Measurements from ENCODE around the gene TCHHL1. TPM values are rescaled to one million over a fixed set of nuclear protein-coding genes. Genes with fewer than 3 reads are reported as not detected.

Gene TCHHL1
- total and polyA plus RNA-seq, 9 of the 15 experiments (the other 6 are each of a cell fraction or from before 2014, with no cell fraction given), result not detected

- H3K9me1 ChIP-seq (ENCODE audit: control insufficient read depth, insufficient read depth, low read length), result no peaks in the 10 kb centered on the region
- ATAC-seq, result no peak
- CTCF ChIA-PET (ENCODE audit: low intra/inter-chr PET ratio), result no interaction called here
- H3K9ac ChIP-seq (ENCODE audit: insufficient read depth in 1 of 2, low read depth in 2 of 2, low read length in 2 of 2), result no peak overlapping the region
- peaks cover 11 to 57% of the 10 kb centered on the region in 2 experiments; a peak in 3 of 5 replicates for H3K27me3 ChIP-seq (ENCODE audit: control insufficient read depth in 2 of 2, insufficient read depth in 2 of 2, low read length in 2 of 2)
- intact Hi-C loops (cut with micrococcal nuclease) (no loop called here), in situ Hi-C loops (cut with MboI) (no loop called here)
- peaks cover 0 to 14% of the 10 kb centered on the region in 2 experiments; a peak in 1 of 5 replicates for H3K4me1 ChIP-seq (replicated peaks in 1 of 2; ENCODE audit: control insufficient read depth in 2 of 2, insufficient read depth in 2 of 2, low read length in 2 of 2)
- BruUV-seq (replicated peaks), result no TSS peak
- no peaks in the 10 kb centered on the region for H3K79me2 ChIP-seq (ENCODE audit: control insufficient read depth, insufficient read depth, low read length)
- no peaks in the 10 kb centered on the region for H3K36me3 ChIP-seq (ENCODE audit: control insufficient read depth, insufficient read depth, low read length)
- H4K20me1 ChIP-seq (replicated peaks; ENCODE audit: control insufficient read depth, insufficient read depth, low read length), result no peaks in the 10 kb centered on the region
- WGBS (ENCODE audit: insufficient coverage, low coverage, missing lambda C conversion rate), result 36% methylated on average over 18 of the region's 44 CpGs
- no peak for FAIRE-seq
- no peak overlapping the region for H3K4me2 ChIP-seq (ENCODE audit: insufficient read depth, low read length)
- no peak overlapping the region for H3K27ac ChIP-seq (ENCODE audit: extremely low read depth, low read depth, low read length)
- POLR2A ChIA-PET, result no interaction called here
- DNase-seq (ENCODE audit: extremely low read depth in 1 of 4, low spot score in 3 of 4), result no peak
- no peaks in the 10 kb centered on the region for H3K9me3 ChIP-seq (replicated peaks; ENCODE audit: control insufficient read depth, insufficient read depth, low read depth, low read length)
- H2AFZ ChIP-seq (ENCODE audit: low read depth, low read length), result no peak overlapping the region
- H3K4me3 ChIP-seq, result no peak overlapping the region
- TF ChIP-seq HOMEZ (CRISPR knock-in tag; IDR thresholded peaks at IDR 0.05), result no peak
- no peak for TF ChIP-seq ATF4 (CRISPR knock-in tag; IDR thresholded peaks at IDR 0.05)
- no peak for TF ChIP-seq ZNF143 (CRISPR knock-in tag; IDR thresholded peaks at IDR 0.05)
- no peak for TF ChIP-seq THRAP3 (IDR thresholded peaks at IDR 0.05; ENCODE audit: borderline replicate concordance)
- no peak for TF ChIP-seq ZNF24 (IDR thresholded peaks at IDR 0.05)
- TF ChIP-seq, protein P1, sequence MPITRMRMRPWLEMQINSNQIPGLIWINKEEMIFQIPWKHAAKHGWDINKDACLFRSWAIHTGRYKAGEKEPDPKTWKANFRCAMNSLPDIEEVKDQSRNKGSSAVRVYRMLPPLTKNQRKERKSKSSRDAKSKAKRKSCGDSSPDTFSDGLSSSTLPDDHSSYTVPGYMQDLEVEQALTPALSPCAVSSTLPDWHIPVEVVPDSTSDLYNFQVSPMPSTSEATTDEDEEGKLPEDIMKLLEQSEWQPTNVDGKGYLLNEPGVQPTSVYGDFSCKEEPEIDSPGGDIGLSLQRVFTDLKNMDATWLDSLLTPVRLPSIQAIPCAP (CRISPR knock-in tag; IDR thresholded peaks at IDR 0.05; ENCODE audit: borderline replicate concordance), result no peak
- no peak for TF ChIP-seq KLF16 (IDR thresholded peaks at IDR 0.05)
- TF ChIP-seq, protein P2, sequence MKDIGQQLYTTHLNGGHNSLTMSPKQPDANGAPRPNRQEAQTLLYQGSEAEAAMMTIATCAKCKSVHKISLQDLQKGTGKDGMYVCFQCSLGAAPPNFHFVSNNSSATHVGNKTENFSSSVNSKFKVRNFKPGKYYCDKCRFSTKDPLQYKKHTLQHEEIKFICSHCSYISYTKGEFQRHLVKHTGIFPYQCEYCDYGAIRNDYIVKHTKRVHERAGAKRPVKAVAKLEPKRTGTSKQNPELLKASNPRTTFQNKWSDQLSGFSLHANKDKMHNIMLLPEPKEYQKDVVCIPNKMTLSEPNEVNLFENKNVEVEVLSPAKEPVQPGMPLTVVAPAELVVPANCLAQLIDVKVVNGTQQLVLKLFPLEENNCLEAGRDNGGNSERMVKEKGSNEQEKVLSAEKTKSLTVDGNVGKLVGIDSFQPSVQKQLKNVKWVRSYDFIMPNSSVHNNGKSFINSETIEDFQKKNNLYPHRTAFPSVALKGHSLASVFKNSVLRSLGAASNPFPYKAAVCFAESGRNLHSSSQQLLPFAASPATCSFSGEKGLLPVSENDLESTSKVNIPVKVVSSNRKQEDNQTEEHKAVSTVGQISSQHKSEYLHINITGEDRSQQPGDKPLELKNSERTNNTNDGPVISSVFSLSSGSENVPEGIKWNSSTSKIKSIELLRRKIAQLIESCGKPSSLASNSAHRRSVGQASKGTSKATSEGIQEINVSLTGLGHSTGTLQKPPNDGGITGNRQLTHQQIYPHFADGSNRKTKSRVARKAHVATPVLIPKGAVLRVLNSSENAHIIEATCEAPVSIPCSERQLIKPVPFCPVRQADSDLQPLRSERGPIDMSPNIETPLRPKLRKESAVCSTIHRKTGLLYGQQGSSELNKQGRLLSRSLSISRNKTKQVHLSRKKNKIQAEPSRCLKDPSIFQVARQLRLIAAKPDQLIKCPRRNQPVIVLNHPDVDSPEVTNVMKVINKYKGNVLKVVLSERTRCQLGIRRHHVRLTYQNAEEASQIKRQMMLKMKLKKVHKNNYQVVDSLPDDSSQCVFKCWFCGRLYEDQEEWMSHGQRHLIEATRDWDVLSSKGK (CRISPR knock-in tag; IDR thresholded peaks at IDR 0.05), result no peak
- TF ChIP-seq ZNF197 (CRISPR knock-in tag; IDR thresholded peaks at IDR 0.05; ENCODE audit: low read depth), result no peak
- TF ChIP-seq ZNF224 (CRISPR knock-in tag; IDR thresholded peaks at IDR 0.05), result no peak
Measured at GRCh38 chr1:152111515-152111968, 22.7 kb upstream of the TCHHL1 start.
